GM18508 (cell line): ENCODE results near the gene USP33.
"Not testable (repeated sequence)": the region's sequence is repeated elsewhere in the genome, so short reads cannot be mapped to it uniquely, and the experiment has no call there.

ENCODE experiments used
- ATAC-seq: cut with Tn5 transposase; IDR thresholded peaks from one replicate; pipeline ENCODE4 v1.9.1; 2021; ENCODE audit warnings: moderate number of reproducible peaks; ENCODE audit not compliant: insufficient read depth, unreplicated experiment

USP33 gene

GRCh38 chr1:77674807-77675206 is 84.8 kb downstream of the USP33 start:
- not testable (repeated sequence) for ATAC-seq

- ATAC-seq: no peak
These were observed 85.8 kb downstream of the USP33 start for GRCh38 chr1:77673716-77674355.

- ATAC-seq: no peak
These were observed 86.6 kb downstream of the USP33 start for GRCh38 chr1:77673030-77673429.

GRCh38 chr1:77672374-77672773 is 87.3 kb downstream of the USP33 start:
- ATAC-seq: no peak

DNA sequence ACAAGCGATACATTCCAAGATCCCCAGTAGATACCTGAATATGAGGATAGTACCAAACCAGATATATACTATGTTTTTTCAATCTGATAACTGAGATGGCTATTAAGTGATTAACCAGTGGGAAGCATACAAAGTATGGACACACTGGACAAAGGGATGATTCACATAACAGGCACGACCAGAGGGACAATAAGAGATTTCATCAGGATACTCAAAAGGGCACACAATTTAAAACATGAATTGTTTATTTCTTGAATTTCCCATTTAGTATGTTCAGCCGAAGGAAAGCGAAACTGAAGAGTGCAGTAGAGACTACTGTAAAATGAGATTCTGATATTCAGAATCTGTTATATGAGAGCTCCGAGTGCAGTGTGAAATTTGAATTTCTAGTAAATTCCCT is 87.8 kb downstream of the USP33 start:
- ATAC-seq: no peak

GRCh38 chr1:77670330-77670729 is 89.3 kb downstream of the USP33 start:
- ATAC-seq: no peak

DNA sequence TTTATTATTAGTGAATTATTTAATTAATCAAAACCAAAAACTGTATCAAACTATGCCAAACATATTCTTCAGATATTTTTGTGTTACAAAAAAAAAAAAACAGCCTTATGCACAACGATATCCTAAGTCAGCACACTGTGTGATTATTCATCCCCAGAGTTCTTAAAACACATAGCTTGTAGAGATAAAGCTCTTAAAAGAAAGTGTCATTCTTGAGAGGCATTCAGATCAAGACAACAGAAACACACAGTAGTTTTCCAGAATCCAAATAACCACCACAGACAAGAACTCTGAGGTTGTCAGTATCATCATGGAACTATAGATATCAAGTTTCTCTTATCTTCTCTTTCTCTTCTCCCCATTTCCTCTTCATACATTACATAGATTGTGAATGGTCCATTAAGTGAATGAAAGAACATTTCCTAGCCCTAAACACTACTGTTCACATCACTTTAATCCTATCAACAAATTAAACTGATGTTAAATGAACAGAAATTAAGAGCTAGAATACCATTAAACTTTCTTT is 90.7 kb downstream of the USP33 start:
- ATAC-seq: no peak

- no peak for ATAC-seq
These were observed 94.6 kb downstream of the USP33 start for GRCh38 chr1:77664939-77665516.

- ATAC-seq: no peak
These were observed 98.0 kb downstream of the USP33 start for GRCh38 chr1:77661696-77662095.

DNA sequence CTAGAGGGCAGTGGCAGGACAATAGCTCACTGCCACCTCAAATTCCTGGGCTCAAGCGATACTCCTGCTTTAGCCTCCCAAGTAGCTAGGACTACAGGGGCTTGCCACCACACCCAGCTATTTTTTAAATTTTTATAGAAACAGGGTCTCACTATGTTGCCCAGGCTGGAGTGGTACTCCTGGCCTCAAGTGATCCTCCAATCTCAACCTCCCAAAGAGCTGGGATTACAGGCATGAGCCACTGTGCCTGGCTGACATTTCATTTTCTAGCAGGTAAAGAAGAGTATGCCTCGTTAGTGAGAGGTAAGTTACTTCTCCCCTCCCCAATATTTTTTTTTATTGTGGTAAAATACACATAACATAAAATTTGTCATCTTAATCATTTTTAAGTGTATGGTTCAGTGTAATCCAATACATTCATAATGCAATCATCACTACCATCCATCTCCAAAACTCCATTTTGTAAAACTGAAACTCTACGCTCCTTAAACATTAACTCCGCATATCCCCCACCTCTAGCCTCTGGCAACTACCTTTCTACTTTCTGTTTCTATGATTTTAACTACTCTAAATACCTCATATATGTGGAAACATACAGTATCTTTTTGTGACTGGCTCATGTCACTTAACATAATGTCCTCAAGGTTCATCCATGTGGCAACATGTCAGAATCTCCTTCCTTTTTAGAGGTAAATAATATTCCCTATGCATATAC is 99.6 kb downstream of the USP33 start:
- peak; percentile 60 for ATAC-seq

GRCh38 chr1:77658271-77658670 is 101.4 kb downstream of the USP33 start:
- ATAC-seq: no peak

GRCh38 chr1:77655431-77655974 is 104.1 kb downstream of the USP33 start:
- no peak for ATAC-seq

DNA sequence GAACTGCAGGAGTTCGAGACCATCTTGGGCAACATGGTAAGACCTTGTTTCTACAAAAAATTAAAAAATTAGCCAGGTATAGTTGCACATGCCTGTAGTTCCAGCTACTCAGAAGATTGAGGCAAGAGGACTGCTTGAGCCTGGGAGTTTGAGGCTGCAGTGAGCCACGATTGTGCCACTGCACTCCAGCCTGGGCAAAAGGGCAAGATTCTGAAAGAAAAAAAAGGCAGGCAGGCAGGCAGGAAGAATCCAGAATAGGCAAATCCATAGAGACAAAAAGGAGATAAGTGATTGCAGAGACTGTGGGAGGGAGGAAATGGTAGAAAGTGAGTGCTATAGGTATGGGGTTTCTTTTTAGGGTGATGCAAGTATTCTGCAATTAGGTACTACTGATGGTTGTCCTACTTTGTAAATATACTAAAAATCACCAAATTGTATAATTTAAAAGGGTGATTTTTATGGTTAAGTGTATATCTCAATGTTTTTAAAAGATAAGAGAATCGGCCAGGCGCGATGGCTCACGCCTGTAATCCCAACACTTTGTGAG is 106.6 kb downstream of the USP33 start:
- no peak for ATAC-seq

- no peak for ATAC-seq
These were observed 107.4 kb downstream of the USP33 start for GRCh38 chr1:77652268-77652667.

DNA sequence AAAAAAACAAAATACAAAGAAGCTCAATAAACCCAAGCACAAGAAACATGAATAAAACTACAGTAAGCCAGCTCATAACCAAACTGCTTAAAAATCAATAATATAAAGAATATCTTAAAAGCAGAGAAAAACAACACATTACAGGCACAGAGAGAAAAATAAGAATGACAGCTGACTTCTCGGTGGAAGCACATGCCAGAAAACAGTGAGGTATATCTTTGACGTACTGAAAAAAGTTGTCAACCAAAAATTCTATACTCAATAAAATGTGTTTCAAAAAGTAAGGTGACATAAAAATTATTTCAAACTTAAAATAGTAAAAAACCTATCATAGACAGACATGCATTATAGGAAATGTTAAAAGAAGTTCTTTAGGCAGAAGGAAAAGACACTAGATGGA is 110.5 kb downstream of the USP33 start:
- ATAC-seq: no peak

DNA sequence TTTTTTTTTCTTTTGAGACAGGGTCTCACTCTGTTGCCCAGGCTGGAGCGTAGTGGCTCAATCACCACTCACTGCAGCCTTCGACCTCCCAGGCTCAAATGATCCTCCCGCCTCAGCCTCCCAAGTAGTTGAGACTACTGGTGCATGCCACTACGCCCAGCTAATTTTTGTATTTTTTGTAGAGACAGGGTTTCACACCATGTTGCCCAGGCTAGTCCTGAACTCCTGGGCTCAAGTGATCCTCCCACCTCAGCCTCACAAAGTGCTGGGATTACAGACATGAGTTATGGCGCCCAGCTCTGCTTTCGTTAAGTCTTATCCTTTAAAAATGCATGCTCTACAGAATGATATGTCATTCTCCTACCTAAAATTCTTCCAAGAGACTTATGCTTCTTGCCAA is 113.4 kb downstream of the USP33 start:
- ATAC-seq: not testable (repeated sequence)
